ENCODE data around the gene TSPAN19. TPM values are rescaled to one million over a fixed set of nuclear protein-coding genes. Genes with fewer than 3 reads are reported as not detected.

TSPAN19 gene
- total and polyA plus RNA-seq, 2 of the 13 experiments (the other 11 are each of a cell fraction or from before 2014, with no cell fraction given): not detected

GRCh38 chr12:84986586-84986985 lies 49.5 kb downstream of the TSPAN19 start:
- Histone ChIP-seq H3K36me3 (replicated peaks in 1 of 2; ENCODE audit: control insufficient read depth in 1 of 2, insufficient read depth in 2 of 2, low read length in 2 of 2) (no peaks in the 10 kb centered on the region), H3K27me3 (ENCODE audit: control insufficient read depth in 1 of 2, insufficient read depth in 2 of 2, low read length in 2 of 2) (no peaks in the 10 kb centered on the region), H3K4me1 (ENCODE audit: insufficient read depth, low read length) (no peaks in the 10 kb centered on the region), H3K79me2 (ENCODE audit: insufficient read depth, low read length) (no peaks in the 10 kb centered on the region), H3K27ac (ENCODE audit: extremely low read length, insufficient read depth, low read length) (no peak overlapping the region), H3K4me2 (ENCODE audit: low read depth, low read length) (no peak overlapping the region), H4K20me1 (ENCODE audit: insufficient read depth, low read length) (no peaks in the 10 kb centered on the region), H3K9me3 (ENCODE audit: low read length) (no peaks in the 10 kb centered on the region), H2AFZ (ENCODE audit: low read length) (no peak overlapping the region), H3K4me3 (replicated peaks in 1 of 3; ENCODE audit: insufficient read depth in 1 of 3, low read depth in 2 of 3, low read length in 3 of 3) (no peak overlapping the region), H3K9ac (ENCODE audit: insufficient read depth, low read depth, low read length) (no peak overlapping the region)
- DNase-seq (ENCODE audit: low spot score) (no peak), FAIRE-seq (no peak), ATAC-seq (no peak)
- intact Hi-C loops (cut with micrococcal nuclease; ENCODE audit: unreplicated experiment) (no loop called here), in situ Hi-C loops (cut with HindIII; ENCODE audit: extremely low pct_ligation_motif_present, low pct_unique_long_range_greater_than_20kb) (no loop called here)
- CTCF ChIA-PET (ENCODE audit: low intra/inter-chr PET ratio, low total read pairs): no interaction called here
- no TSS peak for BruUV-seq (replicated peaks)
- POLR2A ChIA-PET: no interaction called here
- no peak for TF ChIP-seq TSC22D2 (CRISPR knock-in tag; IDR thresholded peaks at IDR 0.05; ENCODE audit: borderline replicate concordance)
- no peak for TF ChIP-seq NR2F1 (CRISPR knock-in tag; IDR thresholded peaks at IDR 0.05)
- no peak for TF ChIP-seq ZNF816 (CRISPR knock-in tag; IDR thresholded peaks at IDR 0.05; ENCODE audit: borderline replicate concordance)
- no peak for TF ChIP-seq ZXDC (CRISPR knock-in tag; IDR thresholded peaks at IDR 0.05)
- no peak for TF ChIP-seq DPF2 (CRISPR knock-in tag; IDR thresholded peaks at IDR 0.05; ENCODE audit: borderline replicate concordance, low read depth)
- no peak for TF ChIP-seq SRSF9 (IDR thresholded peaks at IDR 0.05; ENCODE audit: borderline replicate concordance, insufficient read depth, low read depth, low read length, poor library complexity, severe bottlenecking)
- no peak for TF ChIP-seq ZNF724P (CRISPR knock-in tag; IDR thresholded peaks at IDR 0.05; ENCODE audit: borderline replicate concordance)
- TF ChIP-seq SSRP1 (CRISPR knock-in tag; IDR thresholded peaks at IDR 0.05): no peak
- no peak for TF ChIP-seq CREBL2 (CRISPR knock-in tag; IDR thresholded peaks at IDR 0.05; ENCODE audit: borderline replicate concordance)
- TF ChIP-seq NR2F2 (IDR thresholded peaks at IDR 0.05; ENCODE audit: borderline replicate concordance, low read depth): no peak
- TF ChIP-seq CHCHD3 (CRISPR knock-in tag; IDR thresholded peaks at IDR 0.05): no peak
- WGBS (ENCODE audit: low lambda C conversion rate): 17% methylated on average over 3 of the region's 3 CpGs
